ENCODE results near the gene RHOV.

GRCh38 chr15:40832903-40833302, 41.1 kb downstream of the RHOV start:
- TF ChIP-seq EZH2 (IDR thresholded peaks at IDR 0.05) (no peak), POLR2AphosphoS5 (IDR thresholded peaks at IDR 0.05; ENCODE audit: borderline replicate concordance, low read depth, low read length) (no peak), FOXP2 (optimal IDR thresholded peaks at IDR 0.05; ENCODE audit: control extremely low read depth, extremely low read length, insufficient read depth) (no peak)

Data from SK-N-MC (cell line).